Gastrocnemius medialis (tissue), 4 donors: Measurements from ENCODE around the gene ACR. TPM values are rescaled to one million over a fixed set of nuclear protein-coding genes. Genes with fewer than 3 reads are reported as not detected.

ENCODE experiments used
- ATAC-seq, 2 donors: fragments of 150-250 bp; one replicate each; pipeline ENCODE4 v1.9.1; 2016
- DNase-seq, 2 donors: peaks; one replicate each; pipeline ENCODE4 v3.0.0-alpha.2; 2019
- H3K27ac ChIP-seq, 4 donors: fragments of 200-600 bp; sonication (generic); 1 replicate in 1 of 4; 2 replicates in 3 of 4; pipeline ENCODE4 v1.5.1; 2016 to 2018; ENCODE audit warnings: mild to moderate bottlenecking in 2 of 4, moderate library complexity in 1 of 4
- H3K27me3 ChIP-seq, 3 donors: fragments of 200-600 bp; sonication (generic) in 2 of 3; 1 replicate in 1 of 3; 2 replicates in 2 of 3; pipeline versions ENCODE4 v1.5.1 to v1.6.0; 2016 to 2019; ENCODE audit warnings: mild to moderate bottlenecking in 1 of 3, moderate library complexity in 1 of 3
- H3K36me3 ChIP-seq, 2 donors: fragments of 200-600 bp; sonication (generic) in 1 of 2; one replicate each; pipeline ENCODE4 v1.5.1; 2017 to 2018
- H3K4me1 ChIP-seq, 2 donors: fragments of 200-600 bp; sonication (generic) in 1 of 2; one replicate each; pipeline ENCODE4 v1.5.1; 2016 to 2017; ENCODE audit warnings: mild to moderate bottlenecking in 2 of 2
- H3K4me3 ChIP-seq, 4 donors: fragments of 200-600 bp; sonication (generic) in 3 of 4; 1 replicate in 1 of 4; 2 replicates in 3 of 4; pipeline ENCODE4 v1.5.1; 2016 to 2019; ENCODE audit warnings: mild to moderate bottlenecking in 2 of 4
- H3K9me3 ChIP-seq, 3 donors: fragments of 200-600 bp; sonication (generic) in 2 of 3; 1 replicate in 1 of 3; 2 replicates in 2 of 3; pipeline ENCODE4 v1.5.1; 2016 to 2019
- CTCF ChIP-seq, 5 experiments: fragments of 450-650 bp in 3 of 5; fragments of 200-600 bp in 2 of 5; sonication (generic) in 2 of 5; IDR thresholded peaks in 4 of 5; conservative IDR thresholded peaks in 1 of 5; 1 replicate in 4 of 5; 2 replicates in 1 of 5; pipeline ENCODE4 v1.5.1; 2016 to 2019; ENCODE audit warnings: antibody characterized with exemption in 5 of 5, mild to moderate bottlenecking in 3 of 5, moderate library complexity in 3 of 5
- POLR2A ChIP-seq, 2 donors: fragments of 450-650 bp; IDR thresholded peaks; one replicate each; pipeline ENCODE4 v1.6.1; 2017; ENCODE audit warnings: antibody characterized with exemption in 2 of 2, mild to moderate bottlenecking in 2 of 2, moderate library complexity in 2 of 2
- in situ Hi-C, 4 donors: fragments of 200-750 bp; cut with MboI; loops; one replicate each; pipeline versions ENCODE4 v1.15.0 to v1.8.0; 2017; ENCODE audit warnings: low sequenced_read_pairs in 4 of 4
- intact Hi-C: fragments of 100-400 bp; cut with DNase I; formaldehyde crosslinking; loops from one replicate; pipeline ENCODE4 v1.15.1; 2023; ENCODE audit warnings: low total_unique reads
- total RNA-seq, 4 donors: library from RNA; depleted of rRNA; stranded (reverse); fragments of >200 nt; gene quantifications; one replicate each; pipeline versions ENCODE4 v1.1.0 to v1.2.3, GENCODE V29; 2016

Gene ACR
- total RNA-seq, 4 donors from 2014 or later: not detected

- Histone ChIP-seq H3K27me3 (peaks cover 0 to 13% (median 9%) of the 10 kb centered on the region in 3 donors), H3K4me1 (peaks cover 14 to 26% of the 10 kb centered on the region in 2 donors), H3K4me3 (no peak overlapping the region), H3K27ac (peak overlapping the region in 2 of 4 donors; percentile 25 to 50), H3K36me3 (no peaks in the 10 kb centered on the region), H3K9me3 (no peaks in the 10 kb centered on the region)
- intact Hi-C loops (no loop called here), in situ Hi-C loops (no loop called here)
- TF ChIP-seq POLR2A (IDR thresholded peaks at IDR 0.05) (no peak), CTCF (IDR thresholded peaks at IDR 0.05 in 4 of 5, conservative IDR thresholded peaks at IDR 0.05 in 1 of 5) (no peak)
- ATAC-seq (no peak), DNase-seq (no peak)
Observed at GRCh38 chr22:50722048-50722701, 15.8 kb upstream of the ACR start.

DNA sequence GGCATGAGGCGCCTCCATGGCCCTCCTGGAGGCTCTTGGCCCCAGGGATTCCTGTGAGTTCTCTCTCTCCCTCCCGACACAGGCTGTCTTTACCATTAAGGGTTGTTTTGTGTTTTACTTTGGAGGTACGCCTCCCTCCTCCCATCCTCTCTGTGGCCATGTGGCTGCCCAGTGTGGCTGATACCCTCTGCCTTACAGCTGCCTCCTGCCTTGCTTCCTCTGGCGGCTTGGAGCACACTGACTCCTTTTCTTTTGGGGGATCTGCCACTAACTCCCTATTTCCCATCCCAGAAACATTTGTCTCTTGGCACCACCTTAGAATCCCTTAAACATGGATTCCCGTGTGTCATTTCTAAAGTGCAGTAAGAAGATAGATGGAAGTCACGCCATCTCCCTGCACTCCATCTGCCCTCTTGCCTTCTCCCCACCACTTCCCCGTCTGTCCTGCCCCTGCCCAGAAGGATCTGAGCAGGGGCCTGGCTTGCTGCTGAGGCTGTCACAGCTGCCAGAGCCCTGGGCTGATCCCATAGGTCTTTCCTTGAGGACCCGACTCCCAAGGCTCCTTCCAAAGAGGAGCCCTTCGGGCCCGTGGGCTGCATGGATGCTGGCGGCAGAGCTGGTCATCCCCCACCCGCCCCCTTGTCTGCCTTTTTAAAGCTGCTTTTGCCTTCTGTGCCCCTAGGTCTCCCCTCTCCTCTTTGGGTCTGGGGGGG, 15.1 kb upstream of the ACR start:
- in situ Hi-C loops (no loop called here), intact Hi-C loops (no loop called here)
- Histone ChIP-seq H3K27ac (peak overlapping the region in 1 of 4 donors; percentile 25), H3K4me1 (peaks cover 21 to 22% of the 10 kb centered on the region in 2 donors), H3K9me3 (no peaks in the 10 kb centered on the region), H3K36me3 (no peaks in the 10 kb centered on the region), H3K4me3 (no peak overlapping the region), H3K27me3 (peaks cover 0 to 13% (median 9%) of the 10 kb centered on the region in 3 donors)
- DNase-seq: no peak
- no peak for ATAC-seq
- TF ChIP-seq CTCF (IDR thresholded peaks at IDR 0.05 in 4 of 5, conservative IDR thresholded peaks at IDR 0.05 in 1 of 5) (no peak), POLR2A (IDR thresholded peaks at IDR 0.05) (no peak)

GRCh38 chr22:50723991-50724390, 14.0 kb upstream of the ACR start:
- Histone ChIP-seq H3K4me3 (no peak overlapping the region), H3K27me3 (peaks cover 0 to 13% (median 9%) of the 10 kb centered on the region in 3 donors), H3K4me1 (peaks cover 18 to 23% of the 10 kb centered on the region in 2 donors), H3K36me3 (no peaks in the 10 kb centered on the region), H3K9me3 (no peaks in the 10 kb centered on the region), H3K27ac (no peak overlapping the region)
- in situ Hi-C loops: no loop called here
- TF ChIP-seq POLR2A (IDR thresholded peaks at IDR 0.05) (no peak), CTCF (IDR thresholded peaks at IDR 0.05 in 4 of 5, conservative IDR thresholded peaks at IDR 0.05 in 1 of 5) (no peak)
- intact Hi-C loops: no loop called here
- DNase-seq (no peak), ATAC-seq (no peak)

DNA sequence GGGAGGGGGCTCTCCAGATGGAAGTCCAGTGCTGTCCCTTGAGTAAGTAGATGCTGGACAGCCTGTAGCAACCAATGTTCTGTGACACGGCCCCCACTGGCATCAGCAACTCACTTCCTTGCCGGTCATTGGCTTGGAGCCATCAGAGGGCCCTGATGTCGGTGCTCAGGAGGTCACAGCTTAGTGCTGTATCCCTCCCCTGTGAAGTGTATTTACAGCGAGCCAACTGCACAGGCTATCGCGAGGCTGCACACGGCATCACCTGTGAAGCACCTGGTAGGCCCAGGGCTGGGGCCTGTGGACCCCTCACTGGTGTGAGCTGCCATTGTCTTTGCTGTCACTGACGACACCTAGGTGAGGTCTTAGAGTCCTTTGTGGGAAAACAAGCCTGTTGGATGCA, 13.4 kb upstream of the ACR start:
- DNase-seq: no peak
- H3K9me3 ChIP-seq: no peaks in the 10 kb centered on the region
- H3K4me1 ChIP-seq: peaks cover 18 to 23% of the 10 kb centered on the region in 2 donors
- intact Hi-C loops (no loop called here), in situ Hi-C loops (no loop called here)
- no peak overlapping the region for H3K27ac ChIP-seq
- no peak for TF ChIP-seq CTCF (IDR thresholded peaks at IDR 0.05 in 4 of 5, conservative IDR thresholded peaks at IDR 0.05 in 1 of 5)
- no peak for TF ChIP-seq POLR2A (IDR thresholded peaks at IDR 0.05)
- peaks cover 0 to 13% (median 9%) of the 10 kb centered on the region in 3 donors for H3K27me3 ChIP-seq
- H3K36me3 ChIP-seq: no peaks in the 10 kb centered on the region
- ATAC-seq: no peak
- H3K4me3 ChIP-seq: no peak overlapping the region
